ENCODE measurements around the gene JARID2. TPM values are rescaled to one million over a fixed set of nuclear protein-coding genes. Genes with fewer than 3 reads are reported as not detected.

The JARID2 gene
- polyA plus RNA-seq, 1 donor (not counting 4 experiments of a cell fraction or from before 2014, with no cell fraction given), result 11.0 TPM

DNA sequence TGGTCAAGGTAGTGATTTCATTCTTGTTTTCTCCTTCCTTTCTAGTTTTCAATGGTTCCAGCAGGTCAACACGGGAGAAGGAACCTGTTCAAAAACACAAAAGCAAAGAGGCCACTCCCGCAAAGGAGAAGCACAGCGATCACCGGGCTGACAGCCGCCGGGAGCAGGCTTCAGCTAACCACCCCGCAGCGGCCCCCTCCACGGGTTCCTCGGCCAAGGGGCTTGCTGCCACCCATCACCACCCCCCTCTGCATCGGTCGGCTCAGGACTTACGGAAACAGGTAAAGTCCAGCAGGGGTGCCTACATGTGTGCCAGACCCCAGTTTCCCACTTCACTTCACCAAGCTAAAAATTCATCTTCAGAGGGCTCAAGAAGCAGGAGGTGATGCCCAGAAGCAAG lies 241.4 kb downstream of the JARID2 start:
- TF ChIP-seq EZH2 (IDR thresholded peaks at IDR 0.05; ENCODE audit: low read length), result no peak
- TF ChIP-seq, protein P1, sequence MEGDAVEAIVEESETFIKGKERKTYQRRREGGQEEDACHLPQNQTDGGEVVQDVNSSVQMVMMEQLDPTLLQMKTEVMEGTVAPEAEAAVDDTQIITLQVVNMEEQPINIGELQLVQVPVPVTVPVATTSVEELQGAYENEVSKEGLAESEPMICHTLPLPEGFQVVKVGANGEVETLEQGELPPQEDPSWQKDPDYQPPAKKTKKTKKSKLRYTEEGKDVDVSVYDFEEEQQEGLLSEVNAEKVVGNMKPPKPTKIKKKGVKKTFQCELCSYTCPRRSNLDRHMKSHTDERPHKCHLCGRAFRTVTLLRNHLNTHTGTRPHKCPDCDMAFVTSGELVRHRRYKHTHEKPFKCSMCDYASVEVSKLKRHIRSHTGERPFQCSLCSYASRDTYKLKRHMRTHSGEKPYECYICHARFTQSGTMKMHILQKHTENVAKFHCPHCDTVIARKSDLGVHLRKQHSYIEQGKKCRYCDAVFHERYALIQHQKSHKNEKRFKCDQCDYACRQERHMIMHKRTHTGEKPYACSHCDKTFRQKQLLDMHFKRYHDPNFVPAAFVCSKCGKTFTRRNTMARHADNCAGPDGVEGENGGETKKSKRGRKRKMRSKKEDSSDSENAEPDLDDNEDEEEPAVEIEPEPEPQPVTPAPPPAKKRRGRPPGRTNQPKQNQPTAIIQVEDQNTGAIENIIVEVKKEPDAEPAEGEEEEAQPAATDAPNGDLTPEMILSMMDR (optimal IDR thresholded peaks at IDR 0.05 in 1 of 3, IDR thresholded peaks at IDR 0.05 in 1 of 3, conservative IDR thresholded peaks at IDR 0.05 in 1 of 3; ENCODE audit: extremely low read depth in 1 of 3, insufficient read depth in 2 of 3, low read length in 3 of 3), result no peak
- peaks cover 14% of the 10 kb centered on the region for H3K4me1 ChIP-seq (ENCODE audit: control insufficient read depth, extremely low read depth, insufficient read depth, low read length)
- H3K9me3 ChIP-seq (ENCODE audit: control insufficient read depth, low read depth, low read length), result no peaks in the 10 kb centered on the region
- no peak overlapping the region for H3K4me2 ChIP-seq (ENCODE audit: control insufficient read depth, extremely low read depth, insufficient read depth, low read depth, low read length)
- H3K27me3 ChIP-seq (ENCODE audit: control insufficient read depth, extremely low read depth, insufficient read depth, low read length), result no peaks in the 10 kb centered on the region
- H2AFZ ChIP-seq (ENCODE audit: control insufficient read depth, low read length), result no peak overlapping the region
- no peak overlapping the region for H3K9ac ChIP-seq (ENCODE audit: control insufficient read depth, extremely low read depth, insufficient read depth, low read length)
- dilution Hi-C loops (cut with MboI; ENCODE audit: extremely low pct_ligation_motif_present, low sequenced_read_pairs), result no loop called here
- no peak overlapping the region for H3K4me3 ChIP-seq (ENCODE audit: control insufficient read depth in 2 of 3, extremely low read depth in 1 of 3, insufficient read depth in 2 of 3, low read depth in 1 of 3, low read length in 3 of 3)
- no peak for DNase-seq (ENCODE audit: low read depth, low spot score)
- no peak for FAIRE-seq
- peaks cover 16 to 18% of the 10 kb centered on the region in 2 experiments for H3K36me3 ChIP-seq (ENCODE audit: control insufficient read depth in 2 of 2, extremely low read depth in 1 of 2, insufficient read depth in 2 of 2, low read length in 2 of 2)
- peaks cover 23% of the 10 kb centered on the region for H3K79me2 ChIP-seq (ENCODE audit: control insufficient read depth, insufficient read depth, low read length)
- H3K9me1 ChIP-seq (ENCODE audit: control insufficient read depth, extremely low read depth, insufficient read depth, low read length), result peaks cover 2% of the 10 kb centered on the region
- H4K20me1 ChIP-seq (ENCODE audit: control insufficient read depth, extremely low read depth, insufficient read depth, low read length), result no peaks in the 10 kb centered on the region
- no peak overlapping the region for H3K27ac ChIP-seq (ENCODE audit: control insufficient read depth, insufficient read depth, low read length)

- dilution Hi-C loops (cut with MboI; ENCODE audit: extremely low pct_ligation_motif_present, low sequenced_read_pairs), result no loop called here
- FAIRE-seq (no peak), DNase-seq (ENCODE audit: low read depth, low spot score) (no peak)
- Histone ChIP-seq H3K79me2 (ENCODE audit: control insufficient read depth, insufficient read depth, low read length) (peaks cover 14% of the 10 kb centered on the region), H3K9me3 (ENCODE audit: control insufficient read depth, low read depth, low read length) (no peaks in the 10 kb centered on the region), H3K27ac (ENCODE audit: control insufficient read depth, insufficient read depth, low read length) (no peak overlapping the region), H2AFZ (ENCODE audit: control insufficient read depth, low read length) (no peak overlapping the region), H3K9me1 (ENCODE audit: control insufficient read depth, extremely low read depth, insufficient read depth, low read length) (peaks cover 2% of the 10 kb centered on the region), H3K27me3 (ENCODE audit: control insufficient read depth, extremely low read depth, insufficient read depth, low read length) (no peaks in the 10 kb centered on the region), H3K9ac (ENCODE audit: control insufficient read depth, extremely low read depth, insufficient read depth, low read length) (no peak overlapping the region), H3K4me2 (ENCODE audit: control insufficient read depth, extremely low read depth, insufficient read depth, low read depth, low read length) (no peak overlapping the region), H3K36me3 (ENCODE audit: control insufficient read depth in 2 of 2, extremely low read depth in 1 of 2, insufficient read depth in 2 of 2, low read length in 2 of 2) (peaks cover 24 to 26% of the 10 kb centered on the region in 2 experiments), H4K20me1 (ENCODE audit: control insufficient read depth, extremely low read depth, insufficient read depth, low read length) (no peaks in the 10 kb centered on the region), H3K4me1 (ENCODE audit: control insufficient read depth, extremely low read depth, insufficient read depth, low read length) (peaks cover 14% of the 10 kb centered on the region), H3K4me3 (ENCODE audit: control insufficient read depth in 2 of 3, extremely low read depth in 1 of 3, insufficient read depth in 2 of 3, low read depth in 1 of 3, low read length in 3 of 3) (no peak overlapping the region)
- no peak for TF ChIP-seq EZH2 (IDR thresholded peaks at IDR 0.05; ENCODE audit: low read length)
- TF ChIP-seq, protein P1 (optimal IDR thresholded peaks at IDR 0.05 in 1 of 3, IDR thresholded peaks at IDR 0.05 in 1 of 3, conservative IDR thresholded peaks at IDR 0.05 in 1 of 3; ENCODE audit: extremely low read depth in 1 of 3, insufficient read depth in 2 of 3, low read length in 3 of 3), result no peak
Observed at GRCh38 chr6:15489261-15489962, 243.5 kb downstream of the JARID2 start.

All from keratinocyte (primary cell).